Activated CD8-positive, alpha-beta memory T cell treated with anti-CD3 and anti-CD28 coated beads for 4 hours (primary cell): ENCODE results near the gene C20orf173.
"Not testable (repeated sequence)": the region's sequence is repeated elsewhere in the genome, so short reads cannot be mapped to it uniquely, and the experiment has no call there.

Experiments
- DNase-seq, 2 donors: peaks; one replicate each; pipeline ENCODE4 v3.0.0-alpha.2; 2020; ENCODE audit warnings: low read depth in 2 of 2

C20orf173 gene

GRCh38 chr20:35546127-35546526, 16.7 kb upstream of the C20orf173 start:
- no peak for DNase-seq

- DNase-seq: not testable (repeated sequence)
Measured at GRCh38 chr20:35544941-35545340, 15.5 kb upstream of the C20orf173 start.

- DNase-seq: no peak
Measured at GRCh38 chr20:35544436-35544835, 15.0 kb upstream of the C20orf173 start.

- DNase-seq: no peak
Measured at GRCh38 chr20:35542990-35543389, 13.5 kb upstream of the C20orf173 start.

- DNase-seq: peak; percentile 92 to 93
Measured at GRCh38 chr20:35541783-35542662, 12.6 kb upstream of the C20orf173 start, which contains the start of gene ERGIC3. Gene ERGIC3 (plus strand): TSS chr20:35542078. CDS start chr20:35542098, 20 bp downstream.

DNA sequence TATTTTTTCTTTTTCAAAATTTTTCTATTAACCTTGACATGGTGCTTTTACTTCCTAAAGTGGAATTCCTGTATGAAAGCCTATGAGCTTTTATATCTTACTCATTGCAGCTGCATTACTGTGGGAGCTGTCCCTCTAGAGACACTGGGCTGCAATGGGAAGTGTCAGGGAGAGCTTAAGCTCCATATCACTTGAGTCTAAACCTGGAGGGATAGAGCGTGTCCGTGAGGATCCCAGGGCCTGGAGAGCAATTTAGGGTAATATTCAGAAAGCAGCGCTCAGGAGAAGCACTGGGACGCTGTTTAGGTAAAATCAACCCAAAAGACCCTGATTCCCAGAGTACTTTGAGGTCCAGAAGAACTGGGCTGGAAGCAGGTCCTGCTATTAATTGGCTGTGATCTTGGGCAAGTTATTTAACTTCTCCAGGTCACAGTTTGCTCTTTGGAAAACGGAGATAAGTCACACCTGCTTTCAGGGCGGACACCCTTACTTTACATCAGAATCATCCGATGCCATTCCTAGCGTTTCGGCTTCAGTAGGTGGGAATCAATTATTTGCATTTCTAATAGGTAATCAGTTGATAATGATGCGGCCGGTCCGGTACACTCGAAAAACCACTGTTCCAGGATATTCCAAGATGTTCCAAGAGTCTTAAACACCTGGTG, 11.8 kb upstream of the C20orf173 start:
- DNase-seq: no peak

- no peak for DNase-seq
Measured at GRCh38 chr20:35539756-35540212, 10.3 kb upstream of the C20orf173 start.

DNA sequence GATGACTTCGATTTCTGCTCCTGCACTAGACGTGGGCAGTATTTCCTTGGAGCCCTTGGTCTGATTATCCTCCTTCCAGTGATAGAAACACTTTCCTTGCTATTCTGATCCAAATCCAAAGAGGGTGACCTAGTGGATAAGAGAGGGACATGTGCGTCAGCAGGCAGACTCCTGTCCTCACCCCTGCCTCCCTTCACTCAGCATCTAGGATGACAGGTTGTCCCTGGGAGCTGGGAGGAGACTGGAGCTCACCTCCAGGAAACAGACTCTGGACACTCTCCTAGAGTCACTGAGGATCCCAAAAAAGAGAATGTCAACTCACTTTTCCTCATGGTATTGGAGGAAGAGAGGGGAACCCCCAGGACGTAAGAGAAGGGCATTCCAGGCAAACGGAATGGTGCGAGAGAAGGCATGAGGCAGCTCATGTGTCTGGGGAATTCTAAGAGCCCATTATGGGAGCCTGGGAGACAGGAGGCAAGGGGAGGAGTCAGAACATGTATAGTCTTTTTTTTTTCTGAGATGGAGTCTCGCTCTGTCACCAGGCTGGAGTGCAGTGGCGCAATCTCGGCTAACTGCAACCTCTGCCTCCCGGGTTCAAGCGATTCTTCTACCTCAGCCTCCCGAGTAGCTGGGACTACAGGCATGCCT, 2.2 kb downstream of the C20orf173 start:
- no peak for DNase-seq

- DNase-seq: no peak
Measured at GRCh38 chr20:35525639-35526038, 3.8 kb downstream of the C20orf173 start.

GRCh38 chr20:35523298-35523888, 6.1 kb downstream of the C20orf173 start:
- no peak for DNase-seq

DNA sequence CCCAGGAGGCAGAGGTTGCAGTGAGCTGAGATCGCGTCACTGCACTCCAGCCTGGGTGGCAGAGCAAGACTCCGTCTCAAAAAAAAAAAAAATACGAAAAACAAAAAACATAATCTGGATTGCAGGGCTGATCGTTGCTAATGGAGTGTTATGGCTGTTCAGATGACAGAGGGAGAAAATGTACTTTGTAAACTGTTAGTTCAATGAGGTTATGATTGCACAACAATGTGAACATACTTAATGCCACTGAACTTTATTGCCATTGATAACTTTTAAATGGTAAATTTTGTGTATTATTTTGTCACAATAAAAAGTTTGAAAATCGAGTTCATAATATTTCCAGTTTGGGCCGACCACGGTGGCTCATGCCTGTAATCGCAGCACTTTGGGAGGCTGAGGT, 10.5 kb downstream of the C20orf173 start:
- no peak for DNase-seq

DNA sequence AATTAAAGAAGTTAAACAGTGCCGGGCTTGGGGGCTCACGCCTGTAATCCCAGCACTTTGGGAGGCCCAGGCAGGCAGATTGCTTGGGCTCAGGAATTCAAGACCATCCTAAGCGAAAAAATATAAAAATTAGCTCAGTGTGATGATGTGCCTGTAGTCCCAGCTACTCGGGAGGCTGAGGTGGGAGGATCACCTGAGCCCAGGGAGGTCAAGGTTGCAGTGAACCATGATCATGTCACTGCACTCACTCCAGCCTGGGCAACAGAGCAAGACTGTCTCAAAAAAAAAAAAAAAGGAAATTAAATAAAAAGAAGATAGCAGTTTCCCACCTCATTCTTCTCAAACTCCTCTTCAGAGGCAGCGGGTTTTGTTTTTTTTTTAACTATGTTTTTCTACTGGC, 11.7 kb downstream of the C20orf173 start:
- not testable (repeated sequence) for DNase-seq

- DNase-seq: no peak
Measured at GRCh38 chr20:35517125-35517524, 12.3 kb downstream of the C20orf173 start.

GRCh38 chr20:35515949-35516645, 13.4 kb downstream of the C20orf173 start:
- DNase-seq: no peak

GRCh38 chr20:35515341-35515740, 14.1 kb downstream of the C20orf173 start:
- no peak for DNase-seq

DNA sequence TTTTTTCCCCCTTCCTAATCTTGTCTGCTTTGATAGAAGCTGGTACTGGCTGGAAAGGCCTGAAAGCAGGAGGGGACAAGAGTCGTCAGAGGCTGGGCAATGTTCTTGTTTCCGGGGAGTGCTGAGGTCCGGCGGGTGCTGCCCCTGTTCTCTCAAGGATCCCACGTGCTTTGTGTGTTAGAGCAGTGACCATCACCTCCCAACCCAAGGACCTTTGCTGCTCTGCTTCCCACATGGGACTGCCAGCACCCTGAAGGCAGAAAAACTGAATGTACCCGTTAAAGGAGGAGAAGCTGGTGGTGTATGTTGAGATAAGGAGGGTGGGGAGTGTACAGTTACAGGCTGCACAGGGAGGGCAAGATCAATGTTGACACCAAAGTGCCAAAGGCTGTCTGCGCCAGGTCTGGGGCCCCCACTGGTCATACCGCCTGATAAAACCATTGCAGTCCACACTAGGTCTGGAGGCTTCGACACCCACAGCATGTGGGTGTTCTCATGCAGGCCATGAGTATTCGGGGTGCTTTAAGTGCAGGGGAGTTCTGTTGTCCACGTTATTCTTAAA, 15.0 kb downstream of the C20orf173 start:
- DNase-seq: no peak

DNA sequence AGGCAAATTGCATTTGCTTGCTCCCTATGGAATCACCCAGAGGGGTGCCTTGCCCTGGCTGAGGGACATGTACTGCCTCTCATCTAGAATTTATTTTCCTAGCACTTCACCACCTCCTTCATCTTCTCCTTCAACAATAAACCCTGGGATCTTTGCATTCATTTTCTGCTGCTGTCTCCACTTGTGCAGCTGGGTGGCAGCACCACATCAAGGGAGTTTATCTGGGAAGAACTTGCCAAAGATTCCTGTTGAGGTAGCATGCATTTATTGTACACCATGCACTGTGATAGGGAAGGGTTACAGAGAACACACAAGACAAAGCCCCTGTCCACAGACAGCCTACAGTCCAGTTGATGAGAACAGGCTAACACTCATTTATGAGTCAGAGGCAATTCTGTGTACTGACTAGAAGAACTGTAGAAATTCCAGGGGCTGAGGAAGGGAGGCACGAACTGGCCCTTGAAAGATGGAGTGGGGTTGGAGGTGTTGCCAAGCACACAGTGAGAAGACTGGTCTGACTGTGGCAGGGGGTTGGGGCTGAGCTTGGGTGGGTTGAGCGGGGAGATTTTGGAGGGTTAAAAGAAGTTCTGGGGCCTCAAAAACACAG, 17.5 kb downstream of the C20orf173 start:
- no peak for DNase-seq

DNA sequence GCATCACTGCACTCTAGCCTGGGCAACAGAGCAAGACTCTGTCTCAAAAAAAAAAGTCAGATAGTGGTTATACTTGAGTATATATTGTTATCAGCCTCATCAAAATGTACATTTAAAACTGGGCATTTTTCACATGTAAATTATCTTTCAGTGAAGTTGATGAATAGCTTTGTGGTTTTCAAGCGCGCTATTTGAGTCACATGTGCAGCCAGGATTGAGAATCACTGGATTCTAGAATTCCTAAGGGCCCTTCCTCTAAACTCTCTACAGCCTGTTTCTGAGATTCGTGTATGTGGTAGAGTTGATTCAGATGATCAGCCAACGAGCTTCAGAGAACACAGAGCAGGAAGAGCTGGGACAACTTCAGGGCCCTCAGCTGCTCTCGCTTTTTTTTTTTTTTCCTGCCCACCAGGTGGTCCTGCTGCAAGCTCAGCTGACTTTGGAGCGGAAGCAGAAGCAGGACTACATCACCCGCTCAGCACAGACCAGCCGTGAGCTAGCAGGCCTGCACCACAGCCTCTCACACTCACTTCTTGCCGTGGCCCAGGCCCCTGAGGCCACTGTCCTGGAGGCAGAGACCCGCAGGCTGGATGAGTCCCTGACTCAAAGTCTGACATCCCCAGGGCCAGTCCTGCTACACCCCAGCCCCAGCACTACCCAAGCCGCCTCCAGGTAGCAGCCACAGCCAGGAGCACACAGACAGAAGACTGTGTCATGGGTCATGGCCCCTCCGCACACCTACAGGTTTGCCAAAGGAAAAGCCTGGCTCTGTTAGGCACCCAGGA, 18.3 kb downstream of the C20orf173 start:
- no peak for DNase-seq

DNA sequence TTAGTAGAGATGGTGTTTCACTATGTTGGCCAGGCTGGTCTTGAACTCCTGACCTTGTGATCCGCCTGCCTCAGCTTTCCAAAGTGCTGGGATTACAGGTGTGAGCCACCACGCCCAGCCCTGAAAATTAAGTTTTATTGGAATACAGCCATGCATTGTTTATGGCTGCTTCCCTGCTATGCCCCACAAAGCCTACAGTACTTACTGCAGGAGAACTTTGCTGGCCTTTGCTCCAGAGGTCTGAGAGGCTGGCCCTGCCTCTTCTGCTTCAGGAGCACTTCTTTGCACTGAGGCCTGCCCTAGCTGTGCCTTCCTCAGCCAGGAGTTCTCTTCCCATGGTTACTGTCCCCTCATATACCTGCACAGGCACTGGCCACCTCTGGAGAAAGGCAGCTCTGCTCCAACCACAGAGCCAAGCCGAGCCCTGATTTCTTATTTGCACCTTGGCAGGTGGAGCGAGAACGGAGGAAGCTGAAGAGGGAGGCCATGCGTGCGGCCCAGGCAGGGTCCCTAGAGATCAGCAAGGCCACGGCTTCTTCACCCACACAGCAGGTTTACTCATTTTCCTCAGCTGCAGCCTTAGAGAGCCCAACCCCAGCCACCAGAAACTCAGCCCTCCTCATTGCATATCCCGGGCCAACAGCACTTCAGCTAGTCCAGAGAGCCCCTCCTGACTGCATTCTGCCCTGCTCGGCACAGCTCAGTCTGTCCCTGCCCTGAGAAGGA, 20.8 kb downstream of the C20orf173 start:
- no peak for DNase-seq
